GM18498 (cell line): ENCODE measurements around the gene POLE2.
"Not testable (repeated sequence)": the region's sequence is repeated elsewhere in the genome, so short reads cannot be mapped to it uniquely, and the experiment has no call there.

Experiments used
- ATAC-seq: cut with Tn5 transposase; IDR thresholded peaks from one replicate; pipeline ENCODE4 v1.9.1; 2021; ENCODE audit warnings: mild to moderate bottlenecking, moderate library complexity; ENCODE audit not compliant: unreplicated experiment

The POLE2 gene

DNA sequence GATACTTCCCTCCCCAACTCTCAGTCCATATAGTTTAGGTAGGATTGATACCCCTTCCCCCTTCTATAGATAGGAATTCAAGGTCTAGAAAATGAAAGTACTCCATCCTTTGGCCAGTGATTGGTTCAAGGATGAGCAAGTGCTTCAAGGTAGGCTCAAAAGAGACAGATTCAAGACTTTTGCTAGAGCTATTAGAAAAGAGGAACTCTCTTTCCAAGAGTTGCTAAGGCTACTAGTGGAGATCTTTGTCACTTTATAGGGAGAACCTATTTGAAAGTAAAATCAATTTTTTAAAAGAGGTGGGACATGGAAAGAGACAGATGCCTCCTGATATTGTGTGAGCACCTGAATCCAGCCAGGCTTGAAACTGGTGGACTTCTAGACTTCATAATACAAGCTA lies 17.5 kb downstream of the POLE2 start:
- no peak for ATAC-seq

DNA sequence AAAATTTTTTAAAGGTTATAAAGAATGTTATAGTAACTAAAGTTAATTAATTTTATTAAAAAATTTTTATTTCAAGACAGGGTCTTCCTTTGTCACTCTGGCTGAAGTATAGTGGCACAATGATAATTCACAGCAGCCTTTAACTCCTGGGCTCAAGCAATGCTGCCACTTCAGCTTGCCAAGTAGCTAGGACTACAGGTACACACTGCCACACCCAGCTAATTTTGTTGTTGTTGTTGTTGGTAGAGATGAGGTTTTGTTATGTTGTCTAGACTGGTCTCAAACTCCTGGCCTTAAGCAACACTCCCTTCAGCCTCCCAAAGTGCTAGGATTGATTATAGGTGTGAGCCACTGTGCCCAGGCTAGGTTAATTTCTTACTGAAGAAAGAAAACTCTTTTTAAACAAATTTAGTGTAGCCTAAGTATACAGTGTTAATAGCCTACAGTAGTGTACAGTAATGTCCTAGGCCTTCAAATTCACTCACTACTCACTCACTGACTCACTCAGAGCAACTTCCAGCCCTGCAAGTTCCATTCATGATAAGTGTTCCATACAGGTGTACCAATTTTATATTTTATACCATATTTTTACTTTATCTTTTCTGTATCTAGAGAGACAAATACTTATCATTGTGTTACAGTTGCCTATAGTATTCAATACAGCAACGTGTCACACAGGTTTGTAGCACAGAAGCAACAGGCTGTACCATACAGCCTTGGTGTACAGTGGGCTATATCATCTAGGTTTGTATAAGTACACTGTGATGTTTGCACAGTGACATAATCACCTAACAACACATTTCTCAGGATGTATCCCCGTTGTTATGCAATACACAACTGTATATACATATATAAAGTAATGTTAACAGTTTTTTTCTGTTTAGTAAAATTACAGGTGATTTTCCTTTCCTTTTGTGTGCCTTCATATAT lies 28.2 kb downstream of the POLE2 start:
- no peak for ATAC-seq

DNA sequence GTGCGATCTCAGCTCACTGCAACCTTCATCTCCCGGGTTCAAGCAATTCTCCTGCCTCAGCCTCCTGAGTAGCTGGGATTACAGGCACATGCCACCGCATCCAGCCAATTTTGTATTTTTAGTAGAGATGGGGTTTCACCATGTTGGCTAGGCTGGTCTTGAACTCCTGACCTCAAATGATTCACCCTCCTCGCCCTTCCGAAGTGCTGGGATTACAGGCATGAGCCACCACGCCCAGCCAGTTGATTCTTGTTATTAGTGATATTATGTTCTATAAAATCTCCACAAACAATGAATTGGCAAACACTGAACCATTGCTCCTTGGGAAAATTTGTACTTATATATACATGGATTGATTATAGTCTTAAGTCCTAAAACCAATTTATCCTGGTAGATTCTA lies 30.5 kb downstream of the POLE2 start:
- ATAC-seq = not testable (repeated sequence)

DNA sequence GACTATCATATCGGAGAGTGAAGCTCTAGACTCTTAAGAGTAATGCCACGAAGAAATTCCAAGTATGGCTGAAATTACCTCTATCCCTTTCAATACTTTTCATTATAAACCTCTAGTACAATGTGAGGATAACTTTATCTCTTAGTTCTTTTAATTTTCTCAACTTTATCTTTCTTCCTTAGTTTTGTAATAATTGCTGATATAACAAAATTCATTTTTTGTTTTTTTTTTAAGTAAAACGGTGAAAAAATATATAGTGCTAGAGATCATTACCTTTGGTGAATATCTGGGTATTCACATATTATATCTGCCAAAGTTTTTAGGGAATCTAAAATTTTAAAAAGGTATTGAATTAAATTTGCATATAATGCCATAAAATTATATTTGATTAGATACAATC lies 33.5 kb downstream of the POLE2 start:
- ATAC-seq = no peak

DNA sequence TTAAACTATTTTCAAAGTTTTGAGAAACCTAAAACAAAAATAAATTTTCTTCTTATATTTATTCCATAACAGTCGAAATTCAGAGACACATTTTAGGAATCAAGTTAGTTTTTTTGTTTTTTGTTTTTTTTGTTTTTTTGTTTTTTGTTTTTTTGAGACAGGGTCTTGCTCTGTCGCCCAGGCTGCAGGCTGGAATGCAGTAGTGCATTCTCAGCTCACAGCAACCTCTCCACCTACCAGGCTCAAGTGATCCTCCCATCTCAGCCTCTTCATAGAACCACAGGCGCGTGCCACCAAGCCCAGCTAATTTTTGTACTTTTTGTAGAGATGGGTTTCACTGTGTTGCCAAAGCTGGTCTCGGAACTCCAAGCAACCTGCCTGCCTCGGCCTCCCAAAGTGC lies 34.5 kb downstream of the POLE2 start:
- no peak for ATAC-seq

DNA sequence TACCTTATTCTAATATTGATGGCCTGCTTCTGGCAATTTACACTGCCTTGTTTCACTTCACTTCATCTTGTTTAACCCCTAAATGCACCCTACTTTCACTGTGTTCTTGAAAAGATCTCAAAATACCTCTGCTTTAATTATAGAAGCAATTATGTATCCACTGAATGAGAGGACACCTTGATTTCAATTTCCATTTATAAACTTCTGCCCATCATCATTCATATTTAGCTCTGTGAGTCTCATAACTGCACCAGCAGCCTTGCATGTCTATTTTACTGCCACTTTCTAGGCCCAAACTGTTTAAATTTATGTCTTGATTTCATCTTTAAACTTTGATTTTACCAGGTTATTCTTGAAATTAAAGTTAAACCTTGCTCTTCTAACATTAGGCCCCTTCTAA lies 45.9 kb downstream of the POLE2 start:
- no peak for ATAC-seq

DNA sequence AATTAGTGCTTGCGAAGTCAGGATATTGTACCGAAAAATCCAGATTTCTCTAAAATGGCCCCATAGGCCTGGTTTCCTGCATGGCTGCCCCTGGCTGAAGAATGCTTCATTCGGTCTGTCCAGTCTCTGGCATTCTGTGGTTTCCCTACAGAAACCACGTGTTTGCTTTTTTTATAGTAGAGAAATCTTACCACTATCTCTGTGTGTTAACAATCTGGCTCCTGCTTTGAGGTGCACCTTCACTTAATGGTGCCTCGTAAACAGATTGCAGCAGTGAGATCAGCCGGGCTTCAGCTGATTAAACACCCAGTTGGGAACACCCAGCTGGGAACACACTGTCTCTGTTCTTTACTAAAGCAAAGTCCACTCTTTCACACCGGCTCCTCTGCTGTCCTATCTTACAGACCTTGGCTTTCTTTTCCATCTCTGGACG lies 46.3 kb downstream of the POLE2 start:
- no peak for ATAC-seq

DNA sequence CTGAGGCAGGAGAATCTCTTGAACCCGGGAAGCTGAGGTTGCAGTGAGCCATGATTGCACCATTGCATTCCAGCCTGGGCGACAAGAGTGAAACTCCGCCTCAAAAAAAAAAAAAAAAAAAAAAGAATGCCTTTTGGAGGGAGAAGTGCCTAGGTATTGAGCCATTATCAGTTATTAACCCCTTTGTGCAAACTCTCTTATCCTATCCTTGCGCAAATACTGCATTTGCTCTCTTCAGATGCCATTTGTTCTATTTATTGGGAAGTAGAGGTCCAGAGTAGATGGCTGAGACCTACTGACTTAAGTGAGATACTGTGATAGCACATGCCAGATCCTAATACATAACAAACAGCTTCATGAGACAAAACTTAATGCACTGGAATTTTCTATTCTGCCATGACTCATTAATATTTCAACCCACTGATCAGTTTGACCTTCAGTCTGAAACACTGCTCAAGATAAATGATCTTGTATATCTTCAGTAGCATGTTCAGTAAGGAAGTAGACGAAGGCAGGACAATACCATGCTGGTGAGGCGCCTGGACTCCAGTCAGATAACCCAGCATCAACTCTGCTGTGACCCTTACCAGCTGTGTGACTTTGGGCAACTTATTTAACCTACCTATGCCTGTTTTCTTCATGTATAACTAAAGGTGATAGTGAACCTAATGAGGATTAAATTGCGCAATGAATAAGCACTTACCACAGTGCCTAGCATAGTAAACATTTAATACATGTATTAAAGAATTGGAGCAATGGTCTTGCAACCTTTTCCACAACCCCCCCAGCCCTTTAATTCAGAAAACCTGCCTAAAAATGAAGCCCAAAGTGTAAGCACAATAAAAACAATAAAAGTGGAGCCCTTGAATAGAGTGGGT lies 47.2 kb downstream of the POLE2 start:
- ATAC-seq = no peak

DNA sequence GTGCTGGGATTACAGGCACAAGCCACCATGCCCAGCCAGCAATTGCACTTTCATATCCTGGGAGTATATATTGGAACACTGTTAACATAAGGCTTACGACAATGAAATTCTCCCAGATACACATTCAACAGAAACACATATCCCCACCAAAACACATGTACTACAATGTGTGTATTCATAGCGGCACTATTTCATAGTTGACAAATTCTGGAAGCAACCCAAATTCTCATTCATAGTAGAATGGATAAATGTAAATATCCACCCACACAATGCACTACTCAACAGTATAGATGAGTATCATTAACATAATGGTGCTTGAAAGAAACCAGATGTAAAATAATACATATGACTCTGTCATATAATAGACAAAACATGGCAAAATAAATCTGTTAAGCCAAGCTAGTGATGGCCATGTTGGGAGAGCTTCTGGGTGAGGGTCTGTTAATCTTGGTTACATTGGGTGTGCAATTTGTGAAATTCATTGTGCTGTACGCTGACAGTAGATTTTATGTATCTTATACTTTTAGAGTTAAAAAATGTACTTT lies 50.4 kb downstream of the POLE2 start:
- no peak for ATAC-seq

DNA sequence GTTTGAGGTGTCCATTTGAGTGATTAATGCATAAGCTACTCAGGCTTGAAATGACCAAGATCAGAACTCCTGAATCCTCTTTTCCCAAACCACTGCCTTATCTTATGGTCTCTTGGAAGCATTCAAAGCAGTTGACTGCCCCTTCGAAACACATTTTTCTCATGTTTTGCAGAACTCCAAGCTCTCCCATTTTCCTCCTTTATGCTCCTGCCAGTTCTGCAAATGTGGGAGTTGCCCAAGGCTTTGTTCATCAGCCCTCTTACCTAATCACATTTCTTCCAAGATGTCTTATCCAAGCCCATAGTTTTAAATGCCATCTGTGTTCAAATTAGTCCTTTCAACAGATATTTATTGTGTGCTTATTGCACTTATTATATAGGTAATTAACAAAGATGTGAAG lies 51.1 kb downstream of the POLE2 start:
- ATAC-seq = no peak

DNA sequence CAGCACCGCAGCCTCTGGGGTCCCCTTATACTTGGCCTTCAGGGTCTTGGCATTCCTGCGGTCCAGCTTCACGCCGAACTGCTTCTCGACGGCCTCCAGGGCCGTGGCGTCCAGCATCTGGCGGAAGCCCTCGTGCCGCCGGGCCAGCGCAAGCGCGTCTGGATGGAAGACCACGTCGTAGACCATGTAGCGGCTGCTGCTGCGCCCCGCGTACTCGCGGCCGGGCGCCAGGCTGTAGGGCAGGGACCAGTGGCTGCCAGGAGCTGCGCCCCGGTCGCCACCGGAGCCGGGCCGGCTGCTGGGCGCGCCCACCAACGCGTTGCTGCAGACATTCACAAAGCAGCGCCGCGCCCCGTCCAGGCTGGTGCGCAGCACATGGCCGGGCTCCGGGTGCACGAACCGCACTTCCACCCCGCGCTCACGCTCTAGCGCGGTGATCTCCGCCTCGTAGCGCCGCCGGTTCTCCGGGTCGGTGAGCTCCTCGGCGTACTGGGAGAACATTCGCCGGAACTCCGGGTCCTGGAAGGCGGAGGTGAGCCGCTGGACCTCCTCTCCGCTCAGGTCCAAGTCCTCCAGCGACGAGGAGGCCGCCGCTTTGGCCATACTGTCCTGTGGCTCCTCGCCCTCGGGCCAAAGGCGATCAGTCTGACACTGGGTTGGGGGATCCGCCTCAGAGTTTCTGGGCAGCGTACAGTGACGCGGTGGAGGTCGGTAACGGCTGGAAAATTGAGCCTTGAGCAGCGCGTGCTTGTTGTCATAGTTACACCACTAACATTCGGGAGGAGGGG lies 53.3 kb downstream of the POLE2 start, which contains the start of gene DNAAF2:
DNAAF2 (minus strand) TSS at position 698 of the 788 bp plus-strand sequence; CDS start at position 603, 95 bp downstream.
- peak; percentile 32 for ATAC-seq

DNA sequence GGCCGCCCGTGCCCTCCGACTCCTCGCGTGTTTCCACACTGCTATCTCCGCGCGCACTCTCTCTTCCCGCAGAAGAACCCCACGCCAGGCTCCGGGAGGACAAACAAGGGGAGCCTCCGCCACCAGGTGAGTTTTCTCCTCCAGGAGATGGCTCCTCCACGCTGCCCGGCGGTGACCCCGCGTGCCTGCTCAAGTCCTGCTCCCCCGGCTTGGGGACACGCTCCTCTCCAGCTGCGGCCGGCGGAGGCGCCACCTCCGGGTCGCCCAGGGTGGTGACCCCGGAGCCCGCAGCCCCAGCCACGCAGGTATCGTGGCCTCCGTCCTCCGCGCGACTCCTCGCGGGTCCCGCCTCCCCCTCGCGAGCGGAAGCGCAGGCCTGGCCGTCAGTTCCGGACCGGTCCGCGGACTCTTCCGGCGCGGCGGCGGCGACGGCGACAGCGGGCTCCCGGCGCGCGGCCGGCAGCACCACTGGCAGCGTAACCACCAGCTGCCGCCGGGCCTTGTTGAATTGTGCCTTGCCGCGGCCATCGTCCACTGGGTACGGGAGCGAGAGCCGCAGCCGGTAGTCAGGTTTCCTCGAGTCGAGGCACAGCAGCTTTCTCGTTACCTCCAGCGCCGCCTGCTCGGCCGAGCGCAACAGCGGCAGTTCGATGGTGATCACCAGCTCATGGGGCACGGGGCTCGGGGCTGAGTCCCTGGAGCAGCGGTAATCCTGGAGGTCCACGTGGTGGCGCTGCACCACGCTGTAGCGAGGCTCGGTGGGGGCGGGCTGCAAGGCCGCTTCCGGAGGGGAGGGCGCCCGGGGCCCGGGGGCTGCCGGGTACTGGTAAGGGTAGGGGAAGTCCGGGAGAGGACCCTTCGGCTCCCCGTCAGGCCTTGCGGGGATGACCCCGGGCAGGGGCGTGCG lies 54.1 kb downstream of the POLE2 start:
- peak; percentile 83 for ATAC-seq

DNA sequence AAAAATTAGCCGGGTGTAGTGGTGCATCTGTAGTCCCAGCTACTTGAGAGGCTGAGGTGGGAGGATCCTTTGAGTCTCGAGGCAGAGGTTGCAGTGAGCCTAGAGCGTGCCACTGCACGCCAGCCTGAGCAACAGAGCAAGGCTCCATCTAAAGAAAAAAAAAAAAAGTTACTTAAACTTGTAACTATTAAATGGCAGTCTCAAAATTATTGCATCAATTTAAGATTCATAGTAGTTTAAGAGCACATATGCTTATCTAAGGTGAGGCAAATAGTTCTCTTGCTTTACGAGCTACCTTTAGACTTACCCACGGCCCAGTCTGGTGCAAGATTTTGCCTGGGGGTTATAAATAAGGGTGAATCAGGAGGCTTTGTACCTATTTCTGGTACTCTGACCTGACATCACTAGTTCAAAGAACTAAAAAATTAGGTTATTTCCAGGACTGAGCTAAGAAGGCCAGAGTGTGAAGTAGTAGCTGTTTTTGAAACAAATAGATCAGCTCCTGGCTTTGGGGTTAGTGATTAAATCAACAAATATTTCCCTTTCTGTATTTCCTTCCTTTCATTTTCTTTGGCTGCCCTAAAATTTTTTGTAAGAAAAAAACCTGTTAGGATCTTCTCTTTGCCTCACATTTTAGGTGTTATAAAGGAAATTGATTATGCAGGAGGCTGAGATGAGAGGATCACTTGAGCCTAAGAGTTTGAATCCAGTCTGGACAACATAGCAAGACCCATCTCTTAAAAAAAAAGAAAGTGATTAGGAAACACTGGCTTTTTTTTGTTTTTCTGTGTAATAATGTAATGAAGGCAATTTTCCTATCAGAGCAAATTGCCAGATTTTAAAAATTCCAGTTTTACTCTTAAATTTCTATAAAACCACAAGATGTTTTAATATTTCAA lies 63.8 kb downstream of the POLE2 start:
- ATAC-seq = no peak

DNA sequence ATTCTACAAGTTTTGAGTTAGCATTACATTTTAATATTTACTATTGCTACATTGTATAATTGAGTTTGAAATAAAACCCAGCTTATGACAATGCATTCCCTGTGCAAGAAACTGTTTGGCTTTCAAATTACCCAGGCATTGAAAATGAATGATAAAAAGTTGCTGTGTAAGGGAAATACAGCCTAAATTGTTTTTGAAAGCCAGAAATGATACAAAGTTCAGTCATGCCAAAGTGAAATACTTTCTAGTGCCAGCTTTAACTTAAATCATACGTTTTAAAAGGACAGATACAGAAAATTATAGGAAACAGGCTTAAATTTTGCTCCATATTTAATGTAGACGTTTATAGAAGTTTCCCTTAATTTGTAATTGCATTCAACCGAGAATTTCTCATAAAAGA lies 64.6 kb downstream of the POLE2 start:
- no peak for ATAC-seq

DNA sequence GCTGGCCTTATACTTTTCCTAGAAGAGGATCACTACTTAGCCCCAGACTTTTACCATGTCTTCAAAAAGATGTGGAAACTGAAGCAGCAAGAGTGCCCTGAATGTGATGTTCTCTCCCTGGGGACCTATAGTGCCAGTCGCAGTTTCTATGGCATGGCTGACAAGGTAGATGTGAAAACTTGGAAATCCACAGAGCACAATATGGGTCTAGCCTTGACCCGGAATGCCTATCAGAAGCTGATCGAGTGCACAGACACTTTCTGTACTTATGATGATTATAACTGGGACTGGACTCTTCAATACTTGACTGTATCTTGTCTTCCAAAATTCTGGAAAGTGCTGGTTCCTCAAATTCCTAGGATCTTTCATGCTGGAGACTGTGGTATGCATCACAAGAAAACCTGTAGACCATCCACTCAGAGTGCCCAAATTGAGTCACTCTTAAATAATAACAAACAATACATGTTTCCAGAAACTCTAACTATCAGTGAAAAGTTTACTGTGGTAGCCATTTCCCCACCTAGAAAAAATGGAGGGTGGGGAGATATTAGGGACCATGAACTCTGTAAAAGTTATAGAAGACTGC lies 65.9 kb downstream of the POLE2 start:
- no peak for ATAC-seq

DNA sequence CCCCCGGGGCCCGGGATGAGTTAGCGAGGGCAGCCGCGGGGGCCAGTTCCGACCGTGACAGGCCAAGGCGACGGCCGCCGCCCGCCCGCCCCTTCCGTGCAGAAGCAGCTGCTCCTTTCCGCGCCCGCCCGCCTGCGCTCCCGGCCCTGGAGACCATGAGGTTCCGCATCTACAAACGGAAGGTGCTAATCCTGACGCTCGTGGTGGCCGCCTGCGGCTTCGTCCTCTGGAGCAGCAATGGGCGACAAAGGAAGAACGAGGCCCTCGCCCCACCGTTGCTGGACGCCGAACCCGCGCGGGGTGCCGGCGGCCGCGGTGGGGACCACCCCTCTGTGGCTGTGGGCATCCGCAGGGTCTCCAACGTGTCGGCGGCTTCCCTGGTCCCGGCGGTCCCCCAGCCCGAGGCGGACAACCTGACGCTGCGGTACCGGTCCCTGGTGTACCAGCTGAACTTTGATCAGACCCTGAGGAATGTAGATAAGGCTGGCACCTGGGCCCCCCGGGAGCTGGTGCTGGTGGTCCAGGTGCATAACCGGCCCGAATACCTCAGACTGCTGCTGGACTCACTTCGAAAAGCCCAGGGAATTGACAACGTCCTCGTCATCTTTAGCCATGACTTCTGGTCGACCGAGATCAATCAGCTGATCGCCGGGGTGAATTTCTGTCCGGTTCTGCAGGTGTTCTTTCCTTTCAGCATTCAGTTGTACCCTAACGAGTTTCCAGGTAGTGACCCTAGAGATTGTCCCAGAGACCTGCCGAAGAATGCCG lies 66.7 kb downstream of the POLE2 start:
- peak; percentile 33 for ATAC-seq
